ENCODE data around the gene ADAMTSL5. TPM values are rescaled to one million over a fixed set of nuclear protein-coding genes. Genes with fewer than 3 reads are reported as not detected.

Gene ADAMTSL5
- total and polyA plus RNA-seq, 2 of the 13 experiments (the other 11 are each of a cell fraction or from before 2014, with no cell fraction given), result 0.60 to 2.7 TPM

DNA sequence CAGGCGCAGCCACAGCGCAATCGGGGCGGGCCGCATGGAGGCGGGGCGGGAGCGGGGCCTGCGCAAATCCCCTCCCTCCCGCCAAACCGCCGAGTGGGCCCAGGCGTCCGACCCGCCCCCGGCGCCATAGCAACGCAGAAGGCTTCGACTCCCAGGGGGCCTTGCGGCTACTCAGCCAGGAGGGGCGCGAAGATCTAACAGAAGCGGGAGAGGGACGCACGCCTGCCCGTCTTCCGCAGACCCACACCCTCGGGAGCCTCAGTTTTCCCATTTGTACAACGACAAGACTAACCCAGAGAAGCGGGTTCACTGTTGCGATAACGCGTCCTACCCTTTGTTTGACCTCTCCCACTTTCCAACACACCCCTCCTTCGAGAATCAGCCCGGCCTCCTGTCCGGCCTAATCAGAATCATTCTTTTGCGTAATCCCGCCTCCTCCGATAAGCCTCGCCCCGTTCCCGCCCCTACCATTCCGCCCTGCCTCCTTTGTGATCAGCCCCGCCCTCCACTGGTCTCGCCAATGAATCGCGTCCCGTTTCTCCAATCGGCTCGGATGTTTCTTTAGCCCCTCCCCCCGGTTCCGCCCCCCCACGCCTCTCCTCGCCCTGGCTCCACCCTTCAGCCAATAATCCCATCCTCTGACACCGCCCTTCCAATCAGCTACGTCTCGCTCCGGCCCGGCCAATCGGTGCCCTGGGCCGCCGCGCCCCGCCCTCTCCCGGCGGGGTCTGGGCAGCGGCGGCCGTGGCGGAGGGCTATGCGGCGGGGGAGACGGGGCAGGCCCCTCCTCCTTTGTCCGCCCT is 22.3 kb downstream of the ADAMTSL5 start, which contains the start of gene PCSK4 (continued):
- TF ChIP-seq ZSCAN9 (CRISPR knock-in tag; IDR thresholded peaks at IDR 0.05; ENCODE audit: borderline replicate concordance) (0 out of 2 replicates have a peak, but pooled peaks have one; percentile 45), CBX1 (IDR thresholded peaks at IDR 0.05; ENCODE audit: low read depth) (no peak), NONO (IDR thresholded peaks at IDR 0.05) (no peak), NONO (CRISPR knock-in tag; conservative IDR thresholded peaks at IDR 0.05) (no peak), KLF16 (CRISPR knock-in tag; IDR thresholded peaks at IDR 0.05) (peak in 1 of 2 experiments; percentile 66; a peak in 2 of 4 replicates), ZNF326 (CRISPR knock-in tag; IDR thresholded peaks at IDR 0.05; ENCODE audit: borderline replicate concordance) (no peak), POGZ (CRISPR knock-in tag; IDR thresholded peaks at IDR 0.05) (no peak), SNAPC2 (CRISPR knock-in tag; IDR thresholded peaks at IDR 0.05) (peak; percentile 64; the same call in 1 of the 2 replicates), MATR3 (CRISPR knock-in tag; IDR thresholded peaks at IDR 0.05) (no peak), ZNF207 (IDR thresholded peaks at IDR 0.05; ENCODE audit: borderline replicate concordance) (no peak), ZNF556 (CRISPR knock-in tag; IDR thresholded peaks at IDR 0.05; ENCODE audit: borderline replicate concordance) (no peak), POLR2G (IDR thresholded peaks at IDR 0.05; ENCODE audit: low read depth, low read length) (no peak; the same call in 1 of the 2 replicates), ZMYM4 (CRISPR knock-in tag; IDR thresholded peaks at IDR 0.05) (peak; percentile 70), HES4 (CRISPR knock-in tag; IDR thresholded peaks at IDR 0.05; ENCODE audit: borderline replicate concordance) (no peak), ZNF510 (CRISPR knock-in tag; IDR thresholded peaks at IDR 0.05; ENCODE audit: low read depth) (no peak), RAD21 (CRISPR knock-in tag; IDR thresholded peaks at IDR 0.05) (peak; percentile 36; the same call in 1 of the 2 replicates), ZNF232 (CRISPR knock-in tag; IDR thresholded peaks at IDR 0.05; ENCODE audit: borderline replicate concordance) (no peak), ZNF333 (CRISPR knock-in tag; IDR thresholded peaks at IDR 0.05; ENCODE audit: borderline replicate concordance) (no peak), AGO1 (IDR thresholded peaks at IDR 0.05; ENCODE audit: low read depth, low read length, poor library complexity, severe bottlenecking) (no peak), SMAD3 (CRISPR knock-in tag; IDR thresholded peaks at IDR 0.05) (peak; percentile 45; the same call in 1 of the 2 replicates)
- TF ChIP-seq, protein P1, sequence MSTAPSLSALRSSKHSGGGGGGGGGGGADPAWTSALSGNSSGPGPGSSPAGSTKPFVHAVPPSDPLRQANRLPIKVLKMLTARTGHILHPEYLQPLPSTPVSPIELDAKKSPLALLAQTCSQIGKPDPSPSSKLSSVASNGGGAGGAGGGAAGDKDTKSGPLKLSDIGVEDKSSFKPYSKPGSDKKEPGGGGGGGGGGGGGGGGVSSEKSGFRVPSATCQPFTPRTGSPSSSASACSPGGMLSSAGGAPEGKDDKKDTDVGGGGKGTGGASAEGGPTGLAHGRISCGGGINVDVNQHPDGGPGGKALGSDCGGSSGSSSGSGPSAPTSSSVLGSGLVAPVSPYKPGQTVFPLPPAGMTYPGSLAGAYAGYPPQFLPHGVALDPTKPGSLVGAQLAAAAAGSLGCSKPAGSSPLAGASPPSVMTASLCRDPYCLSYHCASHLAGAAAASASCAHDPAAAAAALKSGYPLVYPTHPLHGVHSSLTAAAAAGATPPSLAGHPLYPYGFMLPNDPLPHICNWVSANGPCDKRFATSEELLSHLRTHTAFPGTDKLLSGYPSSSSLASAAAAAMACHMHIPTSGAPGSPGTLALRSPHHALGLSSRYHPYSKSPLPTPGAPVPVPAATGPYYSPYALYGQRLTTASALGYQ (CRISPR knock-in tag; IDR thresholded peaks at IDR 0.05), result peak; percentile 62; the same call in 1 of the 2 replicates
- TF ChIP-seq, protein P2, sequence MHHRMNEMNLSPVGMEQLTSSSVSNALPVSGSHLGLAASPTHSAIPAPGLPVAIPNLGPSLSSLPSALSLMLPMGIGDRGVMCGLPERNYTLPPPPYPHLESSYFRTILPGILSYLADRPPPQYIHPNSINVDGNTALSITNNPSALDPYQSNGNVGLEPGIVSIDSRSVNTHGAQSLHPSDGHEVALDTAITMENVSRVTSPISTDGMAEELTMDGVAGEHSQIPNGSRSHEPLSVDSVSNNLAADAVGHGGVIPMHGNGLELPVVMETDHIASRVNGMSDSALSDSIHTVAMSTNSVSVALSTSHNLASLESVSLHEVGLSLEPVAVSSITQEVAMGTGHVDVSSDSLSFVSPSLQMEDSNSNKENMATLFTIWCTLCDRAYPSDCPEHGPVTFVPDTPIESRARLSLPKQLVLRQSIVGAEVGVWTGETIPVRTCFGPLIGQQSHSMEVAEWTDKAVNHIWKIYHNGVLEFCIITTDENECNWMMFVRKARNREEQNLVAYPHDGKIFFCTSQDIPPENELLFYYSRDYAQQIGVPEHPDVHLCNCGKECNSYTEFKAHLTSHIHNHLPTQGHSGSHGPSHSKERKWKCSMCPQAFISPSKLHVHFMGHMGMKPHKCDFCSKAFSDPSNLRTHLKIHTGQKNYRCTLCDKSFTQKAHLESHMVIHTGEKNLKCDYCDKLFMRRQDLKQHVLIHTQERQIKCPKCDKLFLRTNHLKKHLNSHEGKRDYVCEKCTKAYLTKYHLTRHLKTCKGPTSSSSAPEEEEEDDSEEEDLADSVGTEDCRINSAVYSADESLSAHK (CRISPR knock-in tag; IDR thresholded peaks at IDR 0.05; ENCODE audit: borderline replicate concordance), result no peak
- TF ChIP-seq, protein P3, sequence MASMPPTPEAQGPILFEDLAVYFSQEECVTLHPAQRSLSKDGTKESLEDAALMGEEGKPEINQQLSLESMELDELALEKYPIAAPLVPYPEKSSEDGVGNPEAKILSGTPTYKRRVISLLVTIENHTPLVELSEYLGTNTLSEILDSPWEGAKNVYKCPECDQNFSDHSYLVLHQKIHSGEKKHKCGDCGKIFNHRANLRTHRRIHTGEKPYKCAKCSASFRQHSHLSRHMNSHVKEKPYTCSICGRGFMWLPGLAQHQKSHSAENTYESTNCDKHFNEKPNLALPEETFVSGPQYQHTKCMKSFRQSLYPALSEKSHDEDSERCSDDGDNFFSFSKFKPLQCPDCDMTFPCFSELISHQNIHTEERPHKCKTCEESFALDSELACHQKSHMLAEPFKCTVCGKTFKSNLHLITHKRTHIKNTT (CRISPR knock-in tag; IDR thresholded peaks at IDR 0.05), result no peak
- TF ChIP-seq, protein P4, sequence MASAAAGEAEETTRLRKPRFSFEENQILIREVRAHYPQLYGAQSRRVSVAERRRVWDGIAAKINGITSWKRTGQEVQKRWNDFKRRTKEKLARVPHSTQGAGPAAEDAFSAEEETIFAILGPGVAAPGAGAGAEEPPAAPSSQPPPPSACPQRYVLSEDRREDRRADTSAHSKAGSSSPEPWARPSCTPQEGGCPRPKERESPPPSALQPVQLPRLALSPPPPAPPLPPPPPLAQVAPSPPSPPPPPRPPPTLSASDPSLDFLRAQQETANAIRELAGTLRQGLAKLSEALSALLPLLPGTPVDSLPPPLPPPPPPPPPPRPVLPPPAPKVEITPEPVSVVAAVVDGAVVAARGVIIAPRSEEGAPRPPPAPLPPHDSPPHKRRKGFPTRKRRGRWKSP (CRISPR knock-in tag; IDR thresholded peaks at IDR 0.05), result peak; percentile 95

Data from HepG2 (cell line).